GM12891 (cell line): Measurements from ENCODE around the gene ALK.
A peak's percentile ranks its signal among the peaks of the same experiment; 100 is the strongest.

Experiments
- DNase-seq: peaks from one replicate; pipeline ENCODE4 v3.0.0; 2011; ENCODE audit warnings: low spot score; ENCODE audit not compliant: insufficient read length
- FAIRE-seq: peaks from 2 replicates; lab custom pipeline; 2011; peaks lifted over from hg19 to GRCh38; lab: Jason Lieb, UNC
- PAX5 ChIP-seq: IDR thresholded peaks from 2 replicates; pipeline ENCODE4 v1.6.1; 2011; ENCODE audit warnings: low read length, moderate library complexity, mild to moderate bottlenecking; ENCODE audit not compliant: insufficient read depth, severe bottlenecking
- POLR2A ChIP-seq: IDR thresholded peaks from 2 replicates; pipeline ENCODE4 v1.6.1; 2011; ENCODE audit warnings: low read depth, low read length, control low read depth
- POLR2AphosphoS5 ChIP-seq: IDR thresholded peaks from 2 replicates; pipeline ENCODE4 v1.6.1; 2011; ENCODE audit warnings: low read depth, low read length, control low read depth
- POU2F2 ChIP-seq: IDR thresholded peaks from 2 replicates; pipeline ENCODE4 v1.6.1; 2011; ENCODE audit warnings: low read depth, mild to moderate bottlenecking, control low read depth, low read length, moderate library complexity
- SPI1 ChIP-seq: IDR thresholded peaks from 2 replicates; pipeline ENCODE4 v1.6.1; 2011; ENCODE audit warnings: low read depth, low read length, control low read depth
- TAF1 ChIP-seq: IDR thresholded peaks from 2 replicates; pipeline ENCODE4 v1.6.1; 2011; ENCODE audit warnings: low read depth, low read length, control low read depth

ALK gene

GRCh38 chr2:29224693-29225551 is 696.5 kb downstream of the ALK start:
- FAIRE-seq, result no peak

GRCh38 chr2:29223851-29224692 is 697.3 kb downstream of the ALK start:
- FAIRE-seq, result no peak
- DNase-seq, result no peak
- TF ChIP-seq TAF1 (no peak), POLR2AphosphoS5 (no peak), POLR2A (no peak), SPI1 (no peak), POU2F2 (no peak), PAX5 (no peak)

More at GRCh38 chr2:29224693-29225551, 696.5 kb downstream of the ALK start:
- no peak for TF ChIP-seq TAF1
- TF ChIP-seq POU2F2, result no peak
- no peak for TF ChIP-seq POLR2A
- TF ChIP-seq POLR2AphosphoS5, result no peak
- no peak for TF ChIP-seq SPI1
- no peak for TF ChIP-seq PAX5
- no peak for DNase-seq

GRCh38 chr2:29223257-29223656 is 698.1 kb downstream of the ALK start:
- TF ChIP-seq TAF1 (no peak), POU2F2 (no peak), SPI1 (no peak), PAX5 (no peak)
- DNase-seq (no peak), FAIRE-seq (no peak)

GRCh38 chr2:29222381-29223179 is 698.8 kb downstream of the ALK start:
- FAIRE-seq (no peak), DNase-seq (no peak)
- no peak for TF ChIP-seq PAX5
- TF ChIP-seq SPI1, result no peak
- TF ChIP-seq POU2F2, result no peak
- no peak for TF ChIP-seq POLR2AphosphoS5
- TF ChIP-seq TAF1, result no peak
- TF ChIP-seq POLR2A, result no peak

- DNase-seq (no peak), FAIRE-seq (no peak)
- TF ChIP-seq TAF1 (no peak), SPI1 (no peak), POLR2A (no peak), POLR2AphosphoS5 (no peak), POU2F2 (no peak)
These were observed 700.7 kb downstream of the ALK start for GRCh38 chr2:29220506-29221270.

GRCh38 chr2:29219374-29219773 is 702.0 kb downstream of the ALK start:
- DNase-seq, result no peak
- FAIRE-seq, result no peak
- no peak for TF ChIP-seq TAF1
- TF ChIP-seq POLR2AphosphoS5, result no peak
- no peak for TF ChIP-seq POLR2A
- no peak for TF ChIP-seq POU2F2
- TF ChIP-seq PAX5, result no peak
- TF ChIP-seq SPI1, result no peak

GRCh38 chr2:29218550-29219125 is 702.7 kb downstream of the ALK start:
- FAIRE-seq (no peak), DNase-seq (no peak)
- TF ChIP-seq PAX5 (no peak), POLR2AphosphoS5 (no peak), SPI1 (no peak), POLR2A (no peak), POU2F2 (no peak)

- TF ChIP-seq POU2F2 (no peak), PAX5 (no peak), POLR2A (no peak)
- FAIRE-seq (no peak), DNase-seq (no peak)
These were observed 703.3 kb downstream of the ALK start for GRCh38 chr2:29218071-29218470.

GRCh38 chr2:29216609-29216909 is 704.8 kb downstream of the ALK start:
- DNase-seq, result no peak
- TF ChIP-seq POLR2AphosphoS5 (no peak), POLR2A (no peak), TAF1 (no peak)
- peak; percentile 23 for FAIRE-seq
